Astrocyte (in vitro differentiated cells and primary cell): ENCODE measurements around the gene DNMBP. TPM values are rescaled to one million over a fixed set of nuclear protein-coding genes. Genes with fewer than 3 reads are reported as not detected.

Source experiments
- DNase-seq: peaks from one replicate; pipeline ENCODE4 v3.0.0-alpha.2; 2010; ENCODE audit warnings: low read depth
- FAIRE-seq: peaks from 2 replicates; lab custom pipeline; 2011; peaks lifted over from hg19 to GRCh38; lab: Jason Lieb, UNC
- H2AFZ ChIP-seq: 2 replicates; pipeline ENCODE4 v1.6.0; 2012; ENCODE audit warnings: low read depth, low read length, inconsistent platforms
- H3K27ac ChIP-seq: 2 replicates; pipeline ENCODE4 v1.5.1; 2011; ENCODE audit warnings: low read depth, low read length, inconsistent platforms
- H3K27me3 ChIP-seq: 2 replicates; pipeline ENCODE4 v1.6.0; 2011; ENCODE audit warnings: low read length, inconsistent platforms; ENCODE audit not compliant: insufficient read depth
- H3K36me3 ChIP-seq: 2 replicates; pipeline ENCODE4 v1.5.1; 2011; ENCODE audit warnings: low read length, inconsistent platforms; ENCODE audit not compliant: insufficient read depth
- H3K4me1 ChIP-seq: 2 replicates; pipeline ENCODE4 v1.5.1; 2011; ENCODE audit warnings: low read length, inconsistent platforms; ENCODE audit not compliant: insufficient read depth
- H3K4me2 ChIP-seq: 2 replicates; pipeline ENCODE4 v1.6.0; 2012; ENCODE audit warnings: low read length, inconsistent platforms
- H3K4me3 ChIP-seq: 2 replicates; pipeline ENCODE4 v1.5.1; 2011; ENCODE audit warnings: low read depth, mild to moderate bottlenecking, low read length, inconsistent platforms; ENCODE audit not compliant: insufficient read depth
- H3K79me2 ChIP-seq: 2 replicates; pipeline ENCODE4 v1.6.0; 2012; ENCODE audit warnings: mild to moderate bottlenecking, low read length, inconsistent platforms; ENCODE audit not compliant: insufficient read depth
- H3K9ac ChIP-seq: 2 replicates; pipeline ENCODE4 v1.6.0; 2012; ENCODE audit warnings: mild to moderate bottlenecking, low read length, inconsistent platforms
- H3K9me3 ChIP-seq: 2 replicates; pipeline ENCODE4 v1.5.1; 2012; ENCODE audit warnings: low read depth, mild to moderate bottlenecking, low read length, inconsistent platforms; ENCODE audit not compliant: insufficient read depth
- H4K20me1 ChIP-seq: 2 replicates; pipeline ENCODE4 v1.6.0; 2012; ENCODE audit warnings: low read length, inconsistent platforms; ENCODE audit not compliant: insufficient read depth
- H3K27ac Mint-ChIP-seq: one replicate; pipeline ENCODE4 v1.8.0; 2021; ENCODE audit warnings: mild to moderate bottlenecking, mixed read lengths; ENCODE audit not compliant: unreplicated experiment
- H3K27me3 Mint-ChIP-seq: one replicate; pipeline ENCODE4 v1.8.0; 2021; ENCODE audit warnings: low read depth, mixed read lengths; ENCODE audit not compliant: unreplicated experiment
- H3K36me3 Mint-ChIP-seq: one replicate; pipeline ENCODE4 v1.8.0; 2021; ENCODE audit warnings: low read depth, mixed read lengths; ENCODE audit not compliant: unreplicated experiment
- H3K4me1 Mint-ChIP-seq: one replicate; pipeline ENCODE4 v1.8.0; 2021; ENCODE audit warnings: low read depth, mixed read lengths; ENCODE audit not compliant: unreplicated experiment
- H3K4me3 Mint-ChIP-seq: one replicate; pipeline ENCODE4 v1.8.0; 2021; ENCODE audit warnings: mild to moderate bottlenecking, moderate library complexity, mixed read lengths; ENCODE audit not compliant: unreplicated experiment
- H3K9me3 Mint-ChIP-seq: one replicate; pipeline ENCODE4 v1.8.0; 2021; ENCODE audit warnings: mild to moderate bottlenecking, mixed read lengths; ENCODE audit not compliant: unreplicated experiment
- EZH2 ChIP-seq: IDR thresholded peaks from 2 replicates; pipeline ENCODE4 v1.6.1; 2012; ENCODE audit warnings: mild to moderate bottlenecking, low read length, inconsistent platforms; ENCODE audit not compliant: insufficient read depth
- total RNA-seq: library from RNA; stranded (reverse); gene quantifications from 2 replicates; pipeline ENCODE4 v1.2.1, GENCODE V29; 2021
- TF ChIP-seq, protein P1 (sequence below): IDR thresholded peaks from 2 replicates; pipeline ENCODE4 v1.5.1; 2011; ENCODE audit warnings: low read depth, mild to moderate bottlenecking, inconsistent platforms, low read length, moderate library complexity; ENCODE audit not compliant: insufficient read depth

Gene DNMBP
- total RNA-seq, 1 donor from 2014 or later: 24.8 TPM

DNA sequence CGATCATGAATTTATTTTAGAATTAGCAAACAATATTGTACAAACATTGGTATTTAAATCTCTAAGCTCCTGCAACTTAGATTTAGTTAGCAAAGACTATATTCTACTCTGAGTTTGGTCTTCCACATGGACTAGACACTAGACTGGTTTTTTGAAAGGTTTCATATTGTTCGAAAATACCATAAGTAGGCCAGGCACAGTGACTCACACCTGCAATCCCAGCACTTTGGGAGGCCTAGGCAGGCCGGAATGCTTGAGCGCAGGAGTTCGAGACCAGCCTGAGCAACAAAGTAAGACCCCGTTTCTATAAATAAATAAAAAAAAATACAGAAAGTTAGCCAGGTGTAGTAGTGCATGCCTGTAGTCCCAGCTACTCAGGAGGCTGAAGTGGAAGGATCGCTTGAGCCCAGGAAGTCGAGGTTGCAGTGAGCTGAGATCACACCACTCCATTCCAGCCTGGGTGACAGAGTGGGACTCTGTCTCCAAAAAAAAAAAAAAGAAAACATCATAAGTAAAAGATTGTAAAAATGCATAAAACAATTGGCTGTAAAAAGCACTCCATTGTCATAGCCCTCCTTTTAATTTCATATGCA is 154.2 kb downstream of the DNMBP start:
- no peaks in the 10 kb centered on the region for H3K4me1 ChIP-seq

DNA sequence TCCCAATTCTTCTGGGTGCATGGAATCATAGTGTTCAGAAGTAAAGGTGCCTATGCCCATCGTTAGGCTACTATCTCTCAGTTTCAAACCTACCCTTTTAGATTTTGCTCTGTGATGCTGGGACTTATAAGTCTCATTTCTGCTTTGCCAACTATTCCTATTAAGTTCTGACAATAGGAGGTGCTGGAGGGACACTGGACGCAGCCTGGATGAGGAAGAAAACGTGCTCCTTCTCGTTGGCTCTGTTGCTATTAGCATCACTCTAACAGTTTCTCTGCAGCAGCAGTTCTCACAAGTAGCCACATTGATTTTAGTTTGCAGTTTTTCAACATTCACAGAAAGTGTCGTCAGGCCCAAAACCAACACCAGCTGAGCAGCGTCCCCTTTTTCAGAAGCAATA is 154.9 kb downstream of the DNMBP start:
- Mint-ChIP-seq H3K36me3 (no peaks in the 10 kb centered on the region), H3K4me3 (no peak overlapping the region), H3K27ac (no peak overlapping the region), H3K4me1 (no peaks in the 10 kb centered on the region), H3K27me3 (peaks cover 10% of the 10 kb centered on the region), H3K9me3 (no peaks in the 10 kb centered on the region)
- no peak overlapping the region for H3K4me3 ChIP-seq
- DNase-seq (peak; percentile 60), FAIRE-seq (peak; percentile 50)
- H3K4me2 ChIP-seq: no peak overlapping the region
- no peaks in the 10 kb centered on the region for H3K36me3 ChIP-seq
- no peak overlapping the region for H2AFZ ChIP-seq
- no peak overlapping the region for H3K9ac ChIP-seq
- no peaks in the 10 kb centered on the region for H3K9me3 ChIP-seq
- H4K20me1 ChIP-seq: no peaks in the 10 kb centered on the region
- no peak for TF ChIP-seq EZH2
- TF ChIP-seq, protein P1, sequence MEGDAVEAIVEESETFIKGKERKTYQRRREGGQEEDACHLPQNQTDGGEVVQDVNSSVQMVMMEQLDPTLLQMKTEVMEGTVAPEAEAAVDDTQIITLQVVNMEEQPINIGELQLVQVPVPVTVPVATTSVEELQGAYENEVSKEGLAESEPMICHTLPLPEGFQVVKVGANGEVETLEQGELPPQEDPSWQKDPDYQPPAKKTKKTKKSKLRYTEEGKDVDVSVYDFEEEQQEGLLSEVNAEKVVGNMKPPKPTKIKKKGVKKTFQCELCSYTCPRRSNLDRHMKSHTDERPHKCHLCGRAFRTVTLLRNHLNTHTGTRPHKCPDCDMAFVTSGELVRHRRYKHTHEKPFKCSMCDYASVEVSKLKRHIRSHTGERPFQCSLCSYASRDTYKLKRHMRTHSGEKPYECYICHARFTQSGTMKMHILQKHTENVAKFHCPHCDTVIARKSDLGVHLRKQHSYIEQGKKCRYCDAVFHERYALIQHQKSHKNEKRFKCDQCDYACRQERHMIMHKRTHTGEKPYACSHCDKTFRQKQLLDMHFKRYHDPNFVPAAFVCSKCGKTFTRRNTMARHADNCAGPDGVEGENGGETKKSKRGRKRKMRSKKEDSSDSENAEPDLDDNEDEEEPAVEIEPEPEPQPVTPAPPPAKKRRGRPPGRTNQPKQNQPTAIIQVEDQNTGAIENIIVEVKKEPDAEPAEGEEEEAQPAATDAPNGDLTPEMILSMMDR: peak; percentile 54
- H3K4me1 ChIP-seq: no peaks in the 10 kb centered on the region
- no peaks in the 10 kb centered on the region for H3K79me2 ChIP-seq
- no peaks in the 10 kb centered on the region for H3K27me3 ChIP-seq
- H3K27ac ChIP-seq: no peak overlapping the region

More for the DNA sequence above, 154.2 kb downstream of the DNMBP start:
- H3K27me3 Mint-ChIP-seq: peaks cover 10% of the 10 kb centered on the region
- no peaks in the 10 kb centered on the region for H3K36me3 ChIP-seq
- H3K4me1 Mint-ChIP-seq: no peaks in the 10 kb centered on the region
- no peak overlapping the region for H3K4me2 ChIP-seq
- DNase-seq: no peak
- H3K36me3 Mint-ChIP-seq: no peaks in the 10 kb centered on the region
- H3K9me3 Mint-ChIP-seq: no peaks in the 10 kb centered on the region
- H3K79me2 ChIP-seq: no peaks in the 10 kb centered on the region
- no peaks in the 10 kb centered on the region for H3K9me3 ChIP-seq
- no peak overlapping the region for H3K27ac ChIP-seq
- TF ChIP-seq, protein P1: no peak
- FAIRE-seq: no peak
- H3K4me3 Mint-ChIP-seq: no peak overlapping the region
- H3K27ac Mint-ChIP-seq: no peak overlapping the region
- no peak overlapping the region for H2AFZ ChIP-seq
- no peaks in the 10 kb centered on the region for H4K20me1 ChIP-seq
- H3K27me3 ChIP-seq: no peaks in the 10 kb centered on the region
- H3K4me3 ChIP-seq: no peak overlapping the region
- no peak overlapping the region for H3K9ac ChIP-seq

DNA sequence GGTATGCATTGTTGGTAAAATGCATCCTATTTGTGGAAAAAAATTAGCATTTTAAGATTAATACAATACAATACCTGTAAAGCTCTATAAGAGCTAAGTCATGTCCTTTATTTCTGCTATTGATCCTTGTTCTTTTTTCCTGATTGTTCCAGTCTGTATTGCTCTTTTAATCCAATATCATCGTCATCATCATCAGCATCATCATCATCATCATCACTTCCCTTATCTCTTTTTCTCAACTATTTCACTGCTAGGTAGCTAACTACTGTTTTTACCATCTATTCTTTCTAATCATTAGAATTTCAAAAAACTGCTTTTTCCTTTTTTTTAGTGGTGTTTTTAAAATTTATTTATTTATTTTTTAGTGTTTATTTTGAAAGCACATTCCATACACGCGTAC is 156.1 kb downstream of the DNMBP start:
- Mint-ChIP-seq H3K27ac (no peak overlapping the region), H3K4me3 (no peak overlapping the region), H3K4me1 (no peaks in the 10 kb centered on the region), H3K36me3 (no peaks in the 10 kb centered on the region), H3K27me3 (peaks cover 2% of the 10 kb centered on the region), H3K9me3 (no peaks in the 10 kb centered on the region)
- no peak for FAIRE-seq
- H2AFZ ChIP-seq: no peak overlapping the region
- H3K36me3 ChIP-seq: no peaks in the 10 kb centered on the region
- no peaks in the 10 kb centered on the region for H3K27me3 ChIP-seq
- H3K9ac ChIP-seq: no peak overlapping the region
- H3K9me3 ChIP-seq: no peaks in the 10 kb centered on the region
- H3K4me1 ChIP-seq: no peaks in the 10 kb centered on the region
- no peak overlapping the region for H3K27ac ChIP-seq
- no peaks in the 10 kb centered on the region for H4K20me1 ChIP-seq
- TF ChIP-seq, protein P1: no peak
- TF ChIP-seq EZH2: no peak
- H3K79me2 ChIP-seq: no peaks in the 10 kb centered on the region
- no peak for DNase-seq
- H3K4me3 ChIP-seq: no peak overlapping the region
- H3K4me2 ChIP-seq: no peak overlapping the region
